A549 (cell line): ENCODE data around the gene PLA2G4A.

Experiments used
- CTCF ChIP-seq: fragments of >200 bp; sonication (Bioruptor Twin); formaldehyde crosslinking; IDR thresholded peaks from 3 replicates; pipeline ENCODE4 v1.5.1; 2016
- EP300 ChIP-seq, 2 experiments: fragments of >200 bp; sonication (Bioruptor Twin); formaldehyde crosslinking; IDR thresholded peaks; 2 replicates in 1 of 2; 3 replicates in 1 of 2; pipeline ENCODE4 v1.6.1; 2016 to 2017
- HOXA7 ChIP-seq: fragments of 250-450 bp; sonication (Bioruptor Pico); IDR thresholded peaks from 2 replicates; pipeline ENCODE4 v1.5.0; 2020; ENCODE audit warnings: mild to moderate bottlenecking, moderate library complexity
- KDM1A ChIP-seq: fragments of 200-600 bp; sonication (generic); IDR thresholded peaks from 2 replicates; pipeline ENCODE4 v1.6.1; 2016; ENCODE audit warnings: low read depth, mild to moderate bottlenecking
- MAZ ChIP-seq: fragments of 150-350 bp; IDR thresholded peaks from 2 replicates; pipeline ENCODE4 v1.6.1; 2014; ENCODE audit warnings: antibody characterized with exemption, low read depth, low read length, borderline replicate concordance
- POLR2A ChIP-seq: IDR thresholded peaks from 2 replicates; pipeline ENCODE4 v1.6.1; 2012; ENCODE audit warnings: mild to moderate bottlenecking, low read length
- RAD21 ChIP-seq, 2 experiments: fragments of >200 bp in 1 of 2; sonication (Bioruptor Twin) in 1 of 2; formaldehyde crosslinking in 1 of 2; IDR thresholded peaks in 1 of 2; conservative IDR thresholded peaks in 1 of 2; 2 replicates in 1 of 2; 3 replicates in 1 of 2; pipeline ENCODE4 v1.6.1; 2012 to 2018; ENCODE audit warnings: inconsistent platforms in 1 of 2
- TF ChIP-seq, protein P1 (sequence below): fragments of 250-450 bp; sonication (Bioruptor Pico); IDR thresholded peaks from 2 replicates; pipeline ENCODE4 v1.5.0; 2021; ENCODE audit warnings: mild to moderate bottlenecking, moderate library complexity, borderline replicate concordance

GRCh38 chr1:187037973-187038553, 209.3 kb downstream of the PLA2G4A start:
- TF ChIP-seq EP300 (IDR thresholded peaks at IDR 0.05) (no peak), RAD21 (conservative IDR thresholded peaks at IDR 0.05 in 1 of 2, IDR thresholded peaks at IDR 0.05 in 1 of 2) (no peak), CTCF (no peak), POLR2A (no peak), KDM1A (no peak), HOXA7 (CRISPR knock-in tag) (no peak), MAZ (no peak)
- TF ChIP-seq, protein P1, sequence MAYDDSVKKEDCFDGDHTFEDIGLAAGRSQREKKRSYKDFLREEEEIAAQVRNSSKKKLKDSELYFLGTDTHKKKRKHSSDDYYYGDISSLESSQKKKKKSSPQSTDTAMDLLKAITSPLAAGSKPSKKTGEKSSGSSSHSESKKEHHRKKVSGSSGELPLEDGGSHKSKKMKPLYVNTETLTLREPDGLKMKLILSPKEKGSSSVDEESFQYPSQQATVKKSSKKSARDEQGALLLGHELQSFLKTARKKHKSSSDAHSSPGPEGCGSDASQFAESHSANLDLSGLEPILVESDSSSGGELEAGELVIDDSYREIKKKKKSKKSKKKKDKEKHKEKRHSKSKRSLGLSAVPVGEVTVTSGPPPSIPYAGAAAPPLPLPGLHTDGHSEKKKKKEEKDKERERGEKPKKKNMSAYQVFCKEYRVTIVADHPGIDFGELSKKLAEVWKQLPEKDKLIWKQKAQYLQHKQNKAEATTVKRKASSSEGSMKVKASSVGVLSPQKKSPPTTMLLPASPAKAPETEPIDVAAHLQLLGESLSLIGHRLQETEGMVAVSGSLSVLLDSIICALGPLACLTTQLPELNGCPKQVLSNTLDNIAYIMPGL (CRISPR knock-in tag): no peak
